Esophagus muscularis mucosa (tissue), 4 donors: ENCODE data around the gene DLL4. TPM values are rescaled to one million over a fixed set of nuclear protein-coding genes. Genes with fewer than 3 reads are reported as not detected.

Experiments
- DNase-seq: peaks from one replicate; pipeline ENCODE4 v3.0.0-alpha.2; 2017; ENCODE audit errors: extremely low spot score
- H3K27ac ChIP-seq, 4 donors: fragments of 200-600 bp; sonication (generic); replicated peaks in 1 of 4; 1 replicate in 3 of 4; 2 replicates in 1 of 4; pipeline ENCODE4 v1.5.1; 2016 to 2019; ENCODE audit warnings: mild to moderate bottlenecking in 1 of 4
- H3K27me3 ChIP-seq, 4 donors: fragments of 200-600 bp; sonication (generic); one replicate each; pipeline versions ENCODE4 v1.5.1 to v1.6.0; 2016 to 2019
- H3K36me3 ChIP-seq, 4 donors: fragments of 200-600 bp; sonication (generic); one replicate each; pipeline ENCODE4 v1.5.1; 2016 to 2019
- H3K4me1 ChIP-seq, 4 donors: fragments of 200-600 bp; sonication (generic); one replicate each; pipeline ENCODE4 v1.5.1; 2016 to 2019
- H3K4me3 ChIP-seq, 4 donors: fragments of 200-600 bp; sonication (generic); 1 replicate in 2 of 4; 2 replicates in 2 of 4; pipeline ENCODE4 v1.5.1; 2016 to 2019; ENCODE audit warnings: mild to moderate bottlenecking in 4 of 4, moderate library complexity in 1 of 4
- H3K9me3 ChIP-seq, 4 donors: fragments of 200-600 bp; sonication (generic); 1 replicate in 3 of 4; 2 replicates in 1 of 4; pipeline ENCODE4 v1.5.1; 2016 to 2019
- EP300 ChIP-seq: sonication (generic); formaldehyde crosslinking; IDR thresholded peaks from one replicate; pipeline ENCODE4 v1.6.1; 2017; ENCODE audit warnings: antibody characterized with exemption
- POLR2A ChIP-seq: fragments of 450-650 bp; IDR thresholded peaks from one replicate; pipeline ENCODE4 v1.6.1; 2017; ENCODE audit warnings: antibody characterized with exemption, moderate library complexity, mild to moderate bottlenecking, low read depth
- POLR2AphosphoS5 ChIP-seq, 2 donors: sonication (generic); formaldehyde crosslinking; IDR thresholded peaks; one replicate each; pipeline ENCODE4 v1.6.1; 2017; ENCODE audit warnings: antibody characterized with exemption in 2 of 2
- WGBS: methylation state at CpG from one replicate; pipeline ENCODE4 v1.1.5; 2018; 5-methylcytosine and 5-hydroxymethylcytosine counted together
- intact Hi-C: fragments of 100-400 bp; cut with DNase I; formaldehyde crosslinking; loops from one replicate; pipeline ENCODE4 v1.15.1; 2023
- total RNA-seq, 4 donors: library from RNA; depleted of rRNA; stranded (reverse); fragments of >200 nt; gene quantifications; one replicate each; pipeline versions ENCODE4 v1.1.0 to v1.2.1, GENCODE V29; 2016
- TF ChIP-seq, protein P1 (sequence below), 3 experiments: fragments of 200-600 bp in 2 of 3; fragments of 450-650 bp in 1 of 3; sonication (generic) in 2 of 3; IDR thresholded peaks; one replicate each; pipeline ENCODE4 v1.5.1; 2017 to 2019; ENCODE audit warnings: antibody characterized with exemption in 3 of 3, mild to moderate bottlenecking in 2 of 3, moderate library complexity in 1 of 3

The DLL4 gene
- total RNA-seq, 4 donors from 2014 or later = 1.7 to 12.6 (median 7.5) TPM

DNA sequence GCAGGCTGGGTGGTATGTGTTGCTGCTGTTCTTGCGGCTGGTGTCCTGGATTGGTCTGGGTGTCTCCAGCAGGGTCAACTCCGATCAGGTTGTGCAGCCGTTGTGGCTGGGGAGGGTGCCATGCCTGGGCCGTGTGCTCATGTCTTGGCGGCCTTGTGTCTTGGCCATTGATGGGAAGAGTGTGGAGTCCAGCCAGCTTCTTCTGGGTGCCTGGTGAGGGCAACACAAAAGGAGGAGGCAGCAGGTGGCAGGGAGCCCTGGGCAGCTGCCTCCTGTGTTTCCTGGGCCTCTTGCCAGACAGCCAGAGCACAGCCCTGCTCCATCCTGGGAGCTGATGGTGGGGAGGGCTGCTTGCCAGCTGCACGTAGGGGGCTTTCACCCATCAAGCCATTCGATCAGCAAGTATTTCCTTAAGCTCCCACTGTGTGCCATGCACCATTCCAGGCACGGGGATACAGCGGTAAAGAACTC lies 28.5 kb downstream of the DLL4 start:
- no peaks in the 10 kb centered on the region for H3K36me3 ChIP-seq
- no peak for DNase-seq
- no peak overlapping the region for H3K4me3 ChIP-seq
- TF ChIP-seq EP300 (no peak), POLR2A (no peak), POLR2AphosphoS5 (IDR thresholded peaks at IDR 0.05) (peak; percentile 51 to 58)
- TF ChIP-seq, protein P1, sequence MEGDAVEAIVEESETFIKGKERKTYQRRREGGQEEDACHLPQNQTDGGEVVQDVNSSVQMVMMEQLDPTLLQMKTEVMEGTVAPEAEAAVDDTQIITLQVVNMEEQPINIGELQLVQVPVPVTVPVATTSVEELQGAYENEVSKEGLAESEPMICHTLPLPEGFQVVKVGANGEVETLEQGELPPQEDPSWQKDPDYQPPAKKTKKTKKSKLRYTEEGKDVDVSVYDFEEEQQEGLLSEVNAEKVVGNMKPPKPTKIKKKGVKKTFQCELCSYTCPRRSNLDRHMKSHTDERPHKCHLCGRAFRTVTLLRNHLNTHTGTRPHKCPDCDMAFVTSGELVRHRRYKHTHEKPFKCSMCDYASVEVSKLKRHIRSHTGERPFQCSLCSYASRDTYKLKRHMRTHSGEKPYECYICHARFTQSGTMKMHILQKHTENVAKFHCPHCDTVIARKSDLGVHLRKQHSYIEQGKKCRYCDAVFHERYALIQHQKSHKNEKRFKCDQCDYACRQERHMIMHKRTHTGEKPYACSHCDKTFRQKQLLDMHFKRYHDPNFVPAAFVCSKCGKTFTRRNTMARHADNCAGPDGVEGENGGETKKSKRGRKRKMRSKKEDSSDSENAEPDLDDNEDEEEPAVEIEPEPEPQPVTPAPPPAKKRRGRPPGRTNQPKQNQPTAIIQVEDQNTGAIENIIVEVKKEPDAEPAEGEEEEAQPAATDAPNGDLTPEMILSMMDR (IDR thresholded peaks at IDR 0.05) = no peak
- H3K27me3 ChIP-seq = no peaks in the 10 kb centered on the region
- peaks cover 28 to 44% (median 39%) of the 10 kb centered on the region in 4 donors for H3K4me1 ChIP-seq
- WGBS = 62% methylated on average over 4 of the region's 9 CpGs
- intact Hi-C loops = no loop called here
- H3K27ac ChIP-seq = peak overlapping the region; percentile 48 to 74 (median 60)
- H3K9me3 ChIP-seq = no peaks in the 10 kb centered on the region

DNA sequence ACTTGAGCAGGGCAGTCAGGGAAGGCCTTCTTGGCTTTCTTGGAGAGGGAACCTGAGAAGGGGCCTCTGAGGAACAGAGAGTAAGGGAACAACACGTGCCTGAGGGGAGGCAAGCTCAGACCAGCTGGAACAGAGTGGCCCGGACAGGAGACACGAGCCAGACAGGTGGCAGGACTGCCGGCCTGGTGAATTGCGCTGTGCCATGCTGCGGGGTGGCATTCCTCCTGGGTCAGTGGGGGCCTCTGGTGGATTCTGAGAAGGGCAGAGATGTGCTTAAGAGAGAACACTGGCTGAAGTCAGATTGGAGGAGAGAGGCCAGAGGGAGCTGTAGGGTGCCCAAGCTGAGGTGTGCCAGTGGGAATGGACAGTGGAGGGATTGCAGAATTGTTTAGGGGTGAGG lies 29.0 kb downstream of the DLL4 start:
- Histone ChIP-seq H3K4me1 (peaks cover 27 to 42% (median 35%) of the 10 kb centered on the region in 4 donors), H3K9me3 (no peaks in the 10 kb centered on the region), H3K27me3 (no peaks in the 10 kb centered on the region), H3K36me3 (no peaks in the 10 kb centered on the region), H3K4me3 (no peak overlapping the region), H3K27ac (peak overlapping the region in 3 of 4 donors; percentile 57 to 74 (median 64))
- DNase-seq = no peak
- intact Hi-C loops = no loop called here
- WGBS = 90% methylated on average over 6 of the region's 6 CpGs
- TF ChIP-seq EP300 = no peak
- no peak for TF ChIP-seq POLR2A
- TF ChIP-seq, protein P1 (IDR thresholded peaks at IDR 0.05) = no peak
- TF ChIP-seq POLR2AphosphoS5 (IDR thresholded peaks at IDR 0.05) = no peak

DNA sequence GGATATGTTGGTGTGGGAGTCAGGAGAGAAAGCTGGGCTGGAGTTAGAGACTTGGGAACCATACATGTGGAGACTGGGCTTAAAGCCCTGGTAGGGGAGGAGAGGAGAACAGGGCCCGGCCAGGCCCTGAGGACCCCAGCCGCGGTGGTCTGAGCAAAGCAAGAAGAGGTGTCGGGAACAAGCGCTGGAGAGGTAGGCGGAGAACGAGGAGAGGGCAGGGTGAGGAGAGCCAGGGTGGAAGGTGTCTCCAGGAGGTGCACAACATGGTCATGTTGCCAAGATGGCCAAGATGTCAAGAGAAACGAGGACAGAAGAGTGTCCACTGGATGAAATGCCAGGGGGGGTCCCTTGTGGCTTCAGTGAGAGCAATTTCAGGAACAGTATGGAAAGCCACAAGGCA lies 29.6 kb downstream of the DLL4 start:
- no peak for DNase-seq
- TF ChIP-seq, protein P1 (IDR thresholded peaks at IDR 0.05) = no peak
- TF ChIP-seq POLR2A (no peak), POLR2AphosphoS5 (IDR thresholded peaks at IDR 0.05) (no peak), EP300 (no peak)
- Histone ChIP-seq H3K4me3 (no peak overlapping the region), H3K4me1 (peaks cover 24 to 39% (median 31%) of the 10 kb centered on the region in 4 donors), H3K27ac (no peak overlapping the region), H3K27me3 (no peaks in the 10 kb centered on the region), H3K36me3 (no peaks in the 10 kb centered on the region), H3K9me3 (no peaks in the 10 kb centered on the region)
- intact Hi-C loops = no loop called here
- 88% methylated on average over 8 of the region's 8 CpGs for WGBS

DNA sequence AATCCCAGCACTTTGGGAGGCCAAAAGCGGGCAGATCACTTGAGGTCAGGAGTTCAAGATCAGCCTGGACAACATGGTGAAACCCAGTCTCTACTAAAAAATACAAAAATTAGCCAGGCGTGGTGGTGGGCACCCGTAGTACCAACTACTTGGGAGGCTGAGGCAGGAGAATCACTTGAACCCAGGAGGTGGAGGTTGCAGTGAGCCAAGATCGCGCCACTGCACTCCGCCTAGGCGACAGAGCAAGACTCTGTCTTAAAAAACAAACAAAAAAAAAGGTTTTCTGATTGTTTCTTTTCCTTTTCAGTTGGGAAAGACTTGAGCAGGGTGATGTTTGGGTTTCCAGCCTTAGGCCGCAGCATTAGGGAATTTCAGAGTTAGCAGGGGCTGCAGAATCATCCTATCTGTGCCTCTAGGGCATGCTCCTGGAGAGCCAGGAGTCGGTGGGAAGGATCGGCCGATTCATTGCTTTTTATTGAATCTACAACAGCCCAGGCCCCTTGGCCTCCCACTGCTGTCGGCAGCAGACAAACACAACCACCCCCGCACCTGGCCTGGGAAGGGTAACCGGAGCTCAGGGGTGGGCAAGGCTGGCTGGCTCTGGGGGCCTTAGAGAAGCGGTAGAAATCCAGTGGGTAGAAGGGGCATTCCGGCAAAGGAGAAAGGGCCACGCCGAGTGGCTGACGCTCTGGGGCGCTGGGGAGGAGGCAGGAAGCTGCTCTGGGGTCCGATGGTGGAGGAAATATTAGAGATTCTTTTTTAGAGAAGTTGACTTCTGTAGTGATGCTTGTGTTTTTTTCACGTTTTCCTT lies 30.4 kb downstream of the DLL4 start:
- no peak overlapping the region for H3K4me3 ChIP-seq
- no peaks in the 10 kb centered on the region for H3K27me3 ChIP-seq
- DNase-seq = no peak
- intact Hi-C loops = no loop called here
- WGBS = 86% methylated on average over 22 of the region's 22 CpGs
- no peaks in the 10 kb centered on the region for H3K9me3 ChIP-seq
- no peak overlapping the region for H3K27ac ChIP-seq
- no peaks in the 10 kb centered on the region for H3K36me3 ChIP-seq
- peaks cover 23 to 33% (median 25%) of the 10 kb centered on the region in 4 donors for H3K4me1 ChIP-seq
- TF ChIP-seq EP300 = no peak
- no peak for TF ChIP-seq POLR2A
- TF ChIP-seq, protein P1 (IDR thresholded peaks at IDR 0.05) = no peak
- no peak for TF ChIP-seq POLR2AphosphoS5 (IDR thresholded peaks at IDR 0.05)
